Limb (tissue), 2 donors: Measurements from ENCODE around the gene CD300E.
"Not testable (repeated sequence)": the region's sequence is repeated elsewhere in the genome, so short reads cannot be mapped to it uniquely, and the experiment has no call there.

Source experiments
- DNase-seq, 2 donors: peaks; one replicate each; pipeline ENCODE4 v3.0.0-alpha.2; 2016; ENCODE audit errors: extremely low spot score in 2 of 2

Gene CD300E

GRCh38 chr17:74635418-74635817 lies 11.9 kb upstream of the CD300E start:
- no peak for DNase-seq

- DNase-seq = no peak
Observed at GRCh38 chr17:74633326-74633725, 9.8 kb upstream of the CD300E start.

GRCh38 chr17:74632617-74633016 lies 9.1 kb upstream of the CD300E start:
- DNase-seq = no peak

- no peak for DNase-seq
Observed at GRCh38 chr17:74631468-74632450, 8.2 kb upstream of the CD300E start.

- not testable (repeated sequence) for DNase-seq
Observed at GRCh38 chr17:74630251-74630650, 6.7 kb upstream of the CD300E start.

GRCh38 chr17:74625661-74626060 lies 2.1 kb upstream of the CD300E start:
- no peak for DNase-seq

GRCh38 chr17:74624131-74624530 lies 593 bp upstream of the CD300E start:
- DNase-seq = no peak

- DNase-seq = no peak
Observed at GRCh38 chr17:74619077-74619673, 4.4 kb downstream of the CD300E start.

- no peak for DNase-seq
Observed at GRCh38 chr17:74618451-74618850, 5.1 kb downstream of the CD300E start.

- DNase-seq = no peak
Observed at GRCh38 chr17:74616696-74617095, 6.8 kb downstream of the CD300E start.

GRCh38 chr17:74612046-74612445 lies 11.5 kb downstream of the CD300E start:
- no peak for DNase-seq

GRCh38 chr17:74610108-74610507 lies 13.4 kb downstream of the CD300E start:
- DNase-seq = no peak

- DNase-seq = no peak
Observed at GRCh38 chr17:74608511-74608910, 15.0 kb downstream of the CD300E start.

GRCh38 chr17:74607221-74607620 lies 16.3 kb downstream of the CD300E start:
- no peak for DNase-seq

- no peak for DNase-seq
Observed at GRCh38 chr17:74606050-74606449, 17.5 kb downstream of the CD300E start.

GRCh38 chr17:74605361-74605760 lies 18.2 kb downstream of the CD300E start:
- no peak for DNase-seq

GRCh38 chr17:74604761-74605160 lies 18.8 kb downstream of the CD300E start:
- no peak for DNase-seq

GRCh38 chr17:74604200-74604599 lies 19.3 kb downstream of the CD300E start:
- no peak for DNase-seq

GRCh38 chr17:74603746-74604145 lies 19.8 kb downstream of the CD300E start:
- no peak for DNase-seq

GRCh38 chr17:74603037-74603635 lies 20.4 kb downstream of the CD300E start:
- DNase-seq = no peak

- peak in 1 of 2 donors; percentile 40 for DNase-seq
Observed at GRCh38 chr17:74601944-74602572, 21.5 kb downstream of the CD300E start.

GRCh38 chr17:74599448-74599939 lies 24.0 kb downstream of the CD300E start:
- no peak for DNase-seq
